Effector memory CD4-positive, alpha-beta T cell (primary cell): Measurements from ENCODE around the gene CTF1.
A peak's percentile ranks its signal among the peaks of the same experiment; 100 is the strongest.

Experiments used
- DNase-seq, 3 donors: peaks; one replicate each; pipeline ENCODE4 v3.0.0-alpha.2; 2020
- H3K27ac ChIP-seq: 2 replicates; pipeline ENCODE4 v1.7.0; 2013; ENCODE audit warnings: mild to moderate bottlenecking, low read length, moderate library complexity; ENCODE audit not compliant: insufficient read depth, poor library complexity, severe bottlenecking
- H3K27me3 ChIP-seq: replicated peaks from 2 replicates; pipeline ENCODE4 v1.7.0; 2013; ENCODE audit warnings: mild to moderate bottlenecking, low read length; ENCODE audit not compliant: insufficient read depth, control insufficient read depth, poor library complexity, severe bottlenecking
- H3K36me3 ChIP-seq: 2 replicates; pipeline ENCODE4 v1.7.0; 2013; ENCODE audit warnings: mild to moderate bottlenecking, low read length, moderate library complexity; ENCODE audit not compliant: control insufficient read depth, insufficient read depth
- H3K4me1 ChIP-seq: 2 replicates; pipeline ENCODE4 v1.7.0; 2013; ENCODE audit warnings: low read length, mild to moderate bottlenecking; ENCODE audit not compliant: control insufficient read depth, insufficient read depth, poor library complexity, severe bottlenecking
- H3K4me3 ChIP-seq: 2 replicates; pipeline ENCODE4 v1.7.0; 2013; ENCODE audit warnings: low read length, low read depth, mild to moderate bottlenecking; ENCODE audit not compliant: insufficient read depth, poor library complexity, severe bottlenecking
- H3K9me3 ChIP-seq: 2 replicates; pipeline ENCODE4 v1.7.0; 2013; ENCODE audit warnings: mild to moderate bottlenecking, low read length, moderate library complexity; ENCODE audit not compliant: control insufficient read depth

Gene CTF1

DNA sequence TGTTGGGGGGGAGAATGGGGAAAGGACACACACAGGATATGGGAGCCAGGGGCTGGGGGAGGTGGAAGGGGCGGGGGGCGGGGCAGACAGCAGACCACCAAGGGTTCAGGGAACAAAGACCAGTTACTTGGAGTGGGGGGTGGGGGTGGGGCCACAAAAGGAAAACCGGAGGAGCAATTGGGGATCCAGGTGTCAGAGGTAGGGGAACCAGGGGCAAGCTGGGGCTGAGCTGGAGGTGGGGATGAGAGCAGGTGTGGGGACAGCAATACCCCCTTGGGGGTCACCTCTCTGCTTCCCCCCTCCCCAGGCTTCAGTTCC lies 51.1 kb downstream of the CTF1 start:
- Histone ChIP-seq H3K36me3 (peaks cover 3% of the 10 kb centered on the region), H3K27ac (no peak overlapping the region)

DNA sequence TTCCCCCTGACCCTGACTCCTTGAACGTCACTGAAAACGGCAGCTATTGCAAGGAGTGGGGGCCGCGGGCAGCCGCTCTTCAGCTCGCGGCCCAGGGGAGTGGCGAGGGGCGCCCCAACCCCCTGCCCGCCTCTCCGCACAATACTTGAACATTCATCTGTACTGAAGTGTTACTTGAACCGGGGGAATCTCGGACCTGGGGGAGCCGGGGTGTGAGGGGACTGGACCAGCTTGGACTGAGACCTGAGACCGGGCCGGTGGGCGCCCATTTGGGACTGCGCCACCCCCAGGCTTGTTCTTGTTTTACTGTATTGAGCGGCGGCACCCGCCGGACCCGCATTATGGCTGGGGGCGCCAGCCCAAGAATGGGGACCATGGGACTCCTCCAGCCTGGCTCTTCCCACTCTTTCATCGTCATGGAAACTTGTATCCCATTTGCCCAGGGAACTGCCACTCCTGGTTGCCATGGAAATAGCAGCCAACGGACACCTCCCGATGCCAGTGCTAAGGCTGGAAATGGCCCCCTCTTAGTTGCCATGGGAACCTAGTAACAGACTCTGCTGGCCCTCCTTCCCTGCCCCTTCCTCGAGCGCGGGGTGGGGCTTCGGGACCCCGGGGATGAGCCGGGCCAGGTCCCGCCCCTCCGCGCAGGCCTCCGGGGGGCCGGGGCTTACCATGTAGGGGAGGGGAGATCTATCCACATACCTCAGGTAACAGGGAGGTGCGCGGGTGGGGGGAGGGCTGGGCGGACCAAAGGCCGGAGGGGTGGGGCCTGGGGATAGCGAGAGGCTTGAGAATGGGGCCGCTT lies 51.6 kb downstream of the CTF1 start:
- Histone ChIP-seq H3K9me3 (no peaks in the 10 kb centered on the region), H3K27ac (peak overlapping the region; percentile 69), H3K4me3 (no peak overlapping the region), H3K27me3 (no peaks in the 10 kb centered on the region), H3K36me3 (peaks cover 3% of the 10 kb centered on the region), H3K4me1 (peaks cover 18% of the 10 kb centered on the region)
- no peak for DNase-seq

More for the DNA sequence above, 51.1 kb downstream of the CTF1 start:
- DNase-seq, result no peak
- no peak overlapping the region for H3K4me3 ChIP-seq
- H3K27me3 ChIP-seq, result no peaks in the 10 kb centered on the region
- H3K4me1 ChIP-seq, result peaks cover 18% of the 10 kb centered on the region
- H3K9me3 ChIP-seq, result no peaks in the 10 kb centered on the region

DNA sequence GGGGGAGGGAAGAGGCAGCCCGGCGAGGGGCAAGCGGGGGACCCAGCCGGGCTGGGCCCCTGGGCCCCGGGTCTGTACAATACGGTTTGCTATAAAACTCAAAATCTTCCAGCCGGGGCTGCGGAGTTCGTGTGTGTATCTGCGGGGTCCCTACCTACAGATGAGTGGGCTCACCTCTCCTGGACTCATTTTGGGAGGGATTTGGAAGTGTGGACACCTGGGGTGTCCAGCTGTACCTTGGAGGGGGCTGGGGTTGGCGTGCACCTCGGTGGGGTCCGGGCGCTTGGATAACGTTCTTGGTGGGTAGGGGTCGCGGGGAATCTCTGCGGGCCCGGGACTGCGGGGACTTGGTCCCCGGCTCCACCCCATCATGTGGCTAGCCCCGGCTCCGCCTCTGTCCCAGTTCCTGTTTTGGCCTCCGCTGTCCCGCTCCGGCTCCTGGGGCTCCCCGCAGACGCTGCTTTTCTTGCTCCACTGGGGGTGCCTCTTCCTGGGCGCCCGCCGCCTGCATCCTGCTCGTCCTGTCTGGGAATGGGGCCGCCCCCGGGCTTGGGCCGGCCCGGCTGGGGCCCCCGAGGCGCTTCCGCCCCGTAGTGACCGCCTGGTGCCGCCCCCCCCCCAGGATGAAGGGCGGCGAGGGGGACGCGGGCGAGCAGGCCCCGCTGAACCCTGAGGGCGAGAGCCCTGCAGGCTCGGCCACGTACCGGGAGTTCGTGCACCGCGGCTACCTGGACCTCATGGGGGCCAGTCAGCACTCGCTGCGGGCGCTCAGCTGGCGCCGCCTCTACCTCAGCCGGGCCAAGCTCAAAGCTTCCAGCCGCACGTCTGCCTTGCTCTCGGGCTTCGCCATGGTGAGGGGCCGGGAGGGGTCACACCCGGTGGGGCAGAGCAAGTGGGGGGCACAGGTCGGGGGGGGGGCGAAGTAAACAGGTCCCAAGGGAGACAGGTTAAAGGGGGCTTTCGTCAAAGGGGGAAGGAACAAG lies 52.5 kb downstream of the CTF1 start, which contains the start of gene ORAI3:
TSS of gene ORAI3 (plus strand) at position 402 of the 983 bp plus-strand sequence. CDS start at position 624, 222 bp downstream.
- Histone ChIP-seq H3K4me3 (peak within 1 kb of the TSS; percentile 87), H3K4me1 (peaks cover 24% of the 10 kb centered on the region), H3K27ac (peak within 1 kb of the TSS; percentile 69), H3K9me3 (no peaks in the 10 kb centered on the region), H3K36me3 (no peaks in the 10 kb centered on the region), H3K27me3 (no peaks in the 10 kb centered on the region)
- DNase-seq, result peak in 1 of 3 donors; percentile 24

DNA sequence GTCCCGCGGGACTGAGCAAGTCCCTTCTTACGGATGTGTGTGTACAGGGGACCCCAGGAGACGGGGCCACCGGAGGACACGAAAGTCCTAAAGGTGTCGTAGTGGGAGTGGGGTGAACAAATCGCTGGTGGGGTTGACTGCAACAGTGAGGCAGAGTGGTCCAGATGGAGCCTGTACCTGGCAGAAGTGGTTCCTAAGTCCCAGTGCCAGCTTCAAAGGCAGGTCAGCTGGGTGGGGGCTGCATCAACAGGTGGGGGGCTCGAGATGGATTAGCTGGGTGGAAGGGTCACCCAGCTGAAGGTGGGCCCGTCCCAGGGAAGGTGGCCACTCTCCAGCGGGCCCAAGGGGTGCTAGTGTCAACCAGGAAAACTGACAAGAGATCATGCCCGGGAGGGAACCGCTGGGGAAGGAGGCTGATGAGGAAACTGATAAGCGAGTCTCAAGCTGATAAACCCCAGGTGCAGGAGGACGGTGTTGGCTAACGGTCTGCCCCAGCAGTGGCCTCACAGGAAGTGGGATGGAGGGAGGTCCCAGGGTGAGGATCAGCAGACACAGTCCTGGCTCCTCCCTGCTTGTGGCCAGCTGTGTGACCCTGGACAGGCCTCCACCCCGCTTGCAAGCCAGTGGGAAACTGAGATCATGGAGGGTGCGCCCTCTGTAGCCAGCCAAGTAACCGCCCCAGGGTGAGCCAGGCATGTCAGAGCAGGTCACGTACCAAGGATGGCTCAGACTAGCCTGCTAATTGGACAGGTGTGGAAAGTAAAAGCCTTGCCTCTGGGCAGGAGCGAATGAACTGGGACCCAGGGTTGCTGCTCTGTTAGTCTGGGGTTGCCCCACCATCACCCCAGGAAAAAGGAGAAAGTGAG lies 53.5 kb downstream of the CTF1 start:
- Histone ChIP-seq H3K27me3 (no peaks in the 10 kb centered on the region), H3K27ac (peak overlapping the region; percentile 69), H3K9me3 (no peaks in the 10 kb centered on the region), H3K4me1 (peaks cover 24% of the 10 kb centered on the region), H3K4me3 (peak overlapping the region; percentile 87), H3K36me3 (no peaks in the 10 kb centered on the region)
- DNase-seq, result no peak

DNA sequence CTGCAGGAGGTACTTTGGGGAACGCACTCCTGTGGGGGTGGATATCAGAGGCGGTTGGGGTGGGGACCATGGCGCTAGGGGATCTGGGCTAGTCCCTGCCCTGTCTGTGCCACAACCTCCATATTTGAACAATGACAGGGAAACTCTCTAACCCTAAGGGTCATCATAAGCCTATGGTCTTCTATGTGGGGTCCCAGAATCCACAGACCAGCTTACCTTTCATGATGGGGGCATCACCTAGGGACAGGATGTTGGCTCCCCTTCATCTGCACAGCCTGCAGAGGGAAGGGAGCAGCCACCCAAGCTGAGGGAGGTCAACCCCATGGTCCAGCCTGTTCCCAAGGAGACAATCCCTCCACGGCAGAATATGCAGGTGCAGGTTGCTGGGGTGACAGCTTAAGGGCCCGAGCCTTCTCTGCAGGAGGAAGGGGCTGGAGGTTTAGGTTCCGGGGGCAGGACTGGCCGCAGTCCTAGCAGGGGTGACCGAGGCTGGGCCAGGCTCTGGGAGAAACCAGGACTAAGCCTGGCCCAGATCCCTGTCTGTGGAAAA lies 54.2 kb downstream of the CTF1 start:
- H3K9me3 ChIP-seq, result no peaks in the 10 kb centered on the region
- H3K4me3 ChIP-seq, result no peak overlapping the region
- H3K36me3 ChIP-seq, result no peaks in the 10 kb centered on the region
- peak overlapping the region; percentile 69 for H3K27ac ChIP-seq
- H3K4me1 ChIP-seq, result peaks cover 24% of the 10 kb centered on the region
- no peak for DNase-seq
- H3K27me3 ChIP-seq, result no peaks in the 10 kb centered on the region

DNA sequence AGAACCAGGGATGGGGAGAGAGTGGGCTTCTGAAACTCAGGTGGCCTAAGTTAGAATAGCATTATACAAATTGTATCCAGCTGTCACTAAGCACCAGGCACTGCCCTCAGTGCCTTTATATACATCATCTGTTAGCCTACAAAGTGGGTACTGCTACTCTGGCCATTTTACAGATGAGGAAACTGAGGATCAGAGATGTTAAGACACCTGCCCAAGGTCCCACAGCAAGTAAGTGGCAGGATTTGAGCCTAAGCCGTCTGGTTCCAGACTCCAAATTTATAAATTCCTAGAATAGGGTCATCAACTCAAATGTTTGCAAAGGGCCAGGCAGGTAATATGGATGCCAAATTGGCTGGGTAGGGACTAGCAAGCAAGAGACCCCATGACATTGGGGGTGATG lies 54.8 kb downstream of the CTF1 start:
- Histone ChIP-seq H3K36me3 (no peaks in the 10 kb centered on the region), H3K9me3 (no peaks in the 10 kb centered on the region), H3K27me3 (no peaks in the 10 kb centered on the region), H3K27ac (no peak overlapping the region), H3K4me1 (peaks cover 24% of the 10 kb centered on the region), H3K4me3 (no peak overlapping the region)
- DNase-seq, result no peak

DNA sequence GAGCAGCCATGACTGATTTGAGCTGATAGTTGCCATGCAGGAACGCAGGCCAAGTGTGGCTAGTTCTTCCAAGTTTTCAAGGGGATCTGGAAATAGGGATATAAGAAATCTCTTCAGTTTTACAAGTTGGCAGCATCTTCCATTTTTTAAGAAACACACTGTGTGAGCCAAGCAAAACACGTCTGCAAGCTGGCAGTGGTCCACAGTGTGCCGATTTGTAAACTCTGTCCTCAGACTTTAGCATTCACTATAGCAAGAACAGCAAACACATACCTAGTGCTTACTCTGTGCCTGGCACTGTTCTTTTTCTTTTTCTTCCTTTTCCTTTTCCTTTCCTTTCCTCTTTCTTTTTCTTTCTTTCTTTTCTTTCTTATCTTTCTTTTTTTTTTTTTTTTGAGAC lies 55.3 kb downstream of the CTF1 start:
- Histone ChIP-seq H3K4me3 (no peak overlapping the region), H3K27ac (no peak overlapping the region), H3K4me1 (peaks cover 28% of the 10 kb centered on the region), H3K36me3 (no peaks in the 10 kb centered on the region), H3K27me3 (no peaks in the 10 kb centered on the region), H3K9me3 (no peaks in the 10 kb centered on the region)
- no peak for DNase-seq

DNA sequence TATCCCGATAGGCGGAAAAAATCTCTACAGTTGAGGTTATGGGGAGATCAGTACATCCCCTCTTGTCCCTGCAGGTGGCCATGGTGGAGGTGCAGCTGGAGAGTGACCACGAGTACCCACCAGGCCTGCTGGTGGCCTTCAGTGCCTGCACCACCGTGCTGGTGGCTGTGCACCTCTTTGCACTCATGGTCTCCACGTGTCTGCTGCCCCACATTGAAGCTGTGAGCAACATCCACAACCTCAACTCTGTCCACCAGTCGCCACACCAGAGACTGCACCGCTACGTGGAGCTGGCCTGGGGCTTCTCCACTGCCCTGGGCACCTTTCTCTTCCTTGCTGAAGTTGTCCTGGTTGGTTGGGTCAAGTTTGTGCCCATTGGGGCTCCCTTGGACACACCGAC lies 56.7 kb downstream of the CTF1 start:
- no peaks in the 10 kb centered on the region for H3K27me3 ChIP-seq
- no peak for DNase-seq
- no peaks in the 10 kb centered on the region for H3K9me3 ChIP-seq
- H3K4me3 ChIP-seq, result no peak overlapping the region
- no peak overlapping the region for H3K27ac ChIP-seq
- peaks cover 33% of the 10 kb centered on the region for H3K4me1 ChIP-seq
- H3K36me3 ChIP-seq, result no peaks in the 10 kb centered on the region
